ENCODE measurements around the gene TBC1D17. TPM values are rescaled to one million over a fixed set of nuclear protein-coding genes. Genes with fewer than 3 reads are reported as not detected.
A peak's percentile ranks its signal among the peaks of the same experiment; 100 is the strongest.

The TBC1D17 gene
- total and polyA plus RNA-seq, 7 experiments from 2014 or later, result 11.6 to 106 (median 50.7) TPM

DNA sequence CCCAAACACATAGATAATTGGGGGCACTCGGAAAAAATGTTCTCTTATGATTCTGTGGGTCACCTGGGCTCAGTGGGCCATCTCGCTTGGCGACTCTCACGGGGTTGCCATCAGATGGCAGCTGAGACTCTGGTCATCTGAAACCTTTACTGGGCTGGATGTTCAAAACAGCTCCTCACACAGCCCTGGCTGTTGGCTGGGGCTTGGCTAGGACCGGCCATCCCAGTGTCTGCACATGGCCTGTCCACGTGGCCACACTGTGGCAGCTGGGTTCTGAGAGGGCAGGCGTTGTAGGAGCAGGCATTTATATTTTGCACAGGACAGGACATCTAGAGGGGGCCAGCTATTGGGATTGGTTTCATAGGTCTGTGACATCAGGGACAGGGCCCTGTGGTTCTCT lies 43.9 kb upstream of the TBC1D17 start:
- Mint-ChIP-seq H3K27ac (no peak overlapping the region), H3K4me1 (peaks cover 0 to 10% (median 0%) of the 10 kb centered on the region in 7 donors), H3K27me3 (no peaks in the 10 kb centered on the region), H3K36me3 (peaks cover 5 to 32% (median 22%) of the 10 kb centered on the region in 5 donors), H3K4me3 (no peak overlapping the region), H3K9me3 (no peaks in the 10 kb centered on the region)
- intact Hi-C loops (cut with micrococcal nuclease), result no loop called here
- Histone ChIP-seq H3K4me1 (ENCODE audit: control insufficient read depth in 2 of 2, insufficient read depth in 2 of 2, low read length in 2 of 2) (no peaks in the 10 kb centered on the region), H3K27ac (ENCODE audit: low read depth, low read length) (no peak overlapping the region), H3K36me3 (ENCODE audit: control insufficient read depth in 2 of 3, insufficient read depth in 3 of 3, low read length in 3 of 3) (peaks cover 0 to 88% (median 6%) of the 10 kb centered on the region in 3 experiments), H3K4me3 (ENCODE audit: low read length) (no peak overlapping the region), H3K27me3 (ENCODE audit: control insufficient read depth in 2 of 2, insufficient read depth in 2 of 2, low read length in 2 of 2) (no peaks in the 10 kb centered on the region), H3K9me3 (ENCODE audit: control insufficient read depth in 2 of 3, low read length in 3 of 3) (no peaks in the 10 kb centered on the region)
- DNase-seq, result no peak
- ChIA-PET CTCF (interaction anchor here (0.5 kb wide), 1 partner anchor 521 kb away, joined by 3 read pairs; no protein-coding TSS in a partner anchor), POLR2A (no interaction called here)
- no peak for ATAC-seq

DNA sequence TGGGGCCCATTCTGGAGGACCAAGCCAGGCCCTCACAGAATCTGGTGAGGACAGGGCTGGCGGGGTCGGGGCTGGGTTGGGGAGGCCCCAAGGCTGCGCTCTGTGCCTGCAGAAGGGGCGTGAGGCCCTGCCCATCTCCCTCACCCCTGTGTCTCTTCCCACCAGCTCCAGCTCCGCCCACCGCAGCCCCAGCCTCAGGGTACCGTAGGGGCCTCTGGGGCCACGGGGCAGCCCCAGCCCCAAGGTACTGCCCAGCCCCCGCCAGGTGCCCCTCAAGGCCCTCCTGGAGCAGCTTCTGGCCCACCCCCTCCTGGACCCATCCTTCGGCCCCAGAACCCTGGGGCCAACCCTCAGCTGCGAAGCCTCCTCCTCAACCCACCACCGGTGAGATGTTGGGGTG lies 41.9 kb upstream of the TBC1D17 start:
- POLR2A ChIA-PET, result no interaction called here
- Histone ChIP-seq H3K27ac (ENCODE audit: low read depth, low read length) (no peak overlapping the region), H3K27me3 (ENCODE audit: control insufficient read depth in 2 of 2, insufficient read depth in 2 of 2, low read length in 2 of 2) (no peaks in the 10 kb centered on the region), H3K9me3 (ENCODE audit: control insufficient read depth in 2 of 3, low read length in 3 of 3) (no peaks in the 10 kb centered on the region), H3K36me3 (ENCODE audit: control insufficient read depth in 2 of 3, insufficient read depth in 3 of 3, low read length in 3 of 3) (peaks cover 0 to 79% (median 6%) of the 10 kb centered on the region in 3 experiments), H3K4me3 (ENCODE audit: low read length) (no peak overlapping the region), H3K4me1 (ENCODE audit: control insufficient read depth in 2 of 2, insufficient read depth in 2 of 2, low read length in 2 of 2) (no peaks in the 10 kb centered on the region)
- H3K27ac Mint-ChIP-seq, result no peak overlapping the region
- H3K4me3 Mint-ChIP-seq, result peak overlapping the region in 1 of 10 donors; percentile 37
- intact Hi-C loops (cut with micrococcal nuclease), result no loop called here
- ATAC-seq (no peak), DNase-seq (no peak)
- H3K36me3 Mint-ChIP-seq, result peaks cover 9 to 42% (median 28%) of the 10 kb centered on the region in 5 donors
- peaks cover 0 to 8% (median 0%) of the 10 kb centered on the region in 7 donors for H3K4me1 Mint-ChIP-seq
- no peaks in the 10 kb centered on the region for H3K9me3 Mint-ChIP-seq
- CTCF ChIA-PET, result no interaction called here
- no peaks in the 10 kb centered on the region for H3K27me3 Mint-ChIP-seq

DNA sequence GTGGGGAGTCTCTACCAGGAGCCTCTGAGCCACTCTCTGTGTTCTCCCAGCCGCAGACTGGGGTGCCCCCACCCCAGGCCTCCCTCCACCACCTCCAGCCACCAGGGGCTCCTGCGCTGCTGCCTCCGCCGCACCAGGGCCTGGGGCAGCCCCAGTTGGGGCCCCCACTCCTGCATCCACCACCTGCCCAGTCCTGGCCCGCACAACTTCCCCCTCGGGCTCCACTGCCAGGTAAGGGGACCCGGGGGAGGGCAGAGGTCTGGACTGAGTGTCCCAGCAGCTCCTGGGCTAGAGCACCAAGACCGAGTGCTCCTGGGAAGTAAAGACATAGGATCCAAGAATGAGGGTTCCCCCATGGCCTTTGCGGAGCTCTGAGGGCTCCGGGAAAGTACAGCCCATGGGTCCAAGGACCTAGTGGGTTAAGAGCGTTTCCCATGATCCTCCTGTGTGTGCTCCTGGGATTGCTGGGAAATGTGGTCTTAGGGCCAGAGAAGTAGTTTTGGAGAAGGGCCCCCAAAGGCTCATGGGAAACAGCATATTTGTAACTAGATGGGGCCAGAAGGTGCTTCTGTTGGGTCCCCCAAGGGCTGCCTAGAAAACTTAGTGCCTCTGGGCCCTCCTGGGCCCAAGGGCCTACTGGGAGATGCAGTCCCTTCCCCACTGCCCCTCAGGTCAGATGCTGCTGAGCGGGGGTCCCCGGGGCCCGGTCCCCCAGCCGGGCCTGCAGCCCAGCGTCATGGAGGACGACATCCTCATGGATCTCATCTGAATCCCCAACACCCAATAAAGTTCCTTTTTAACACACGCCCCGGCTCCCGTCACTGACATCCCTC lies 41.1 kb upstream of the TBC1D17 start:
- Histone ChIP-seq H3K27ac (ENCODE audit: low read depth, low read length) (no peak overlapping the region), H3K9me3 (ENCODE audit: control insufficient read depth in 2 of 3, low read length in 3 of 3) (no peaks in the 10 kb centered on the region), H3K36me3 (ENCODE audit: control insufficient read depth in 2 of 3, insufficient read depth in 3 of 3, low read length in 3 of 3) (peaks cover 0 to 71% (median 6%) of the 10 kb centered on the region in 3 experiments), H3K4me1 (ENCODE audit: control insufficient read depth in 2 of 2, insufficient read depth in 2 of 2, low read length in 2 of 2) (no peaks in the 10 kb centered on the region), H3K27me3 (ENCODE audit: control insufficient read depth in 2 of 2, insufficient read depth in 2 of 2, low read length in 2 of 2) (no peaks in the 10 kb centered on the region), H3K4me3 (ENCODE audit: low read length) (no peak overlapping the region)
- peaks cover 0 to 8% (median 0%) of the 10 kb centered on the region in 7 donors for H3K4me1 Mint-ChIP-seq
- H3K36me3 Mint-ChIP-seq, result peaks cover 9 to 45% (median 28%) of the 10 kb centered on the region in 5 donors
- H3K4me3 Mint-ChIP-seq, result no peak overlapping the region
- no peaks in the 10 kb centered on the region for H3K27me3 Mint-ChIP-seq
- no peaks in the 10 kb centered on the region for H3K9me3 Mint-ChIP-seq
- no peak overlapping the region for H3K27ac Mint-ChIP-seq
- POLR2A ChIA-PET, result no interaction called here
- DNase-seq (no peak), ATAC-seq (no peak)
- CTCF ChIA-PET, result no interaction called here
- intact Hi-C loops (cut with micrococcal nuclease), result no loop called here

DNA sequence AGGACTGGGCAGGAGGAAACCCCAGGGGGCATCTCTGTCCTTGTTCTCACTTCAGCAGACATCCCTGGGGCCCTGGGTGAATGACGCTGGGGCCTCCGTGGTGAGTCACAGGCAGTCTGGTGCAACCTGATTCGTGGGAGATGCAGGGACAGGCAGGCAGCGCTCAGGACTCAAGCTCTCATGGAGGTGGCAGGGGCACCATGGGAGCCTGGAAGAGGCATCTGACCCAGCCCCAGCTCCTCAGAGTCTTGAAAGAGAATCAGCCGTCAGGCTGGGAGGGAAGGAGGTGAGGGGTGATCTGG lies 40.5 kb upstream of the TBC1D17 start:
- CTCF ChIA-PET, result no interaction called here
- H3K27ac Mint-ChIP-seq, result peak overlapping the region in 1 of 9 donors; percentile 68

DNA sequence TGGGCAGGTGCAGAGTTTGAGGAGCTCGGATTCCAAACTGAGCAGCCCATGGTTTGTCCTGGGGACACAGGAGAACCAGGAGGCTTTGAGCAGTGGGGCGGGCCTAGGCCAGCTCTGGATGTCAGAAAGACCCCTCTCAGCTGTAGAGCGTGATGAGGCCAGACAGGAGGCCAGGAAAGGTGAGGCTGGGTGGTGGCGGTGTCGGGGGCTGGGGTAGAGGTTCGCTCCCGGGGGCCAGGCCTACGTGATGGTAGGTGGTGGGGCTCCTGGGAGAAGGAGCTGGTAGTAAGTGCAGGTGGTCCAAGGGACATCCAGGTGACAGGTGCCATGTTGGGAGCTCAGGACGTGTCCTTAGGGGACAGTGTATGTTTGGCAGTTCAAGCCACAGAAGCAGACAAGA lies 40.1 kb upstream of the TBC1D17 start:
- no peaks in the 10 kb centered on the region for H3K27me3 Mint-ChIP-seq
- H3K9me3 Mint-ChIP-seq, result no peaks in the 10 kb centered on the region
- peaks cover 9 to 42% (median 26%) of the 10 kb centered on the region in 5 donors for H3K36me3 Mint-ChIP-seq
- no peak for ATAC-seq
- ChIA-PET POLR2A (interaction anchor here (0.5 kb wide), 1 partner anchor 386 kb away, joined by 3 read pairs; the partner anchor contains the start of gene PIH1D1), CTCF (no interaction called here)
- no peak overlapping the region for H3K4me3 Mint-ChIP-seq
- Histone ChIP-seq H3K27ac (ENCODE audit: low read depth, low read length) (no peak overlapping the region), H3K36me3 (ENCODE audit: control insufficient read depth in 2 of 3, insufficient read depth in 3 of 3, low read length in 3 of 3) (peaks cover 0 to 60% (median 6%) of the 10 kb centered on the region in 3 experiments), H3K27me3 (ENCODE audit: control insufficient read depth in 2 of 2, insufficient read depth in 2 of 2, low read length in 2 of 2) (no peaks in the 10 kb centered on the region), H3K4me3 (ENCODE audit: low read length) (no peak overlapping the region), H3K4me1 (ENCODE audit: control insufficient read depth in 2 of 2, insufficient read depth in 2 of 2, low read length in 2 of 2) (no peaks in the 10 kb centered on the region), H3K9me3 (ENCODE audit: control insufficient read depth in 2 of 3, low read length in 3 of 3) (no peaks in the 10 kb centered on the region)
- no peak for DNase-seq
- H3K4me1 Mint-ChIP-seq, result peaks cover 0 to 4% (median 0%) of the 10 kb centered on the region in 7 donors
- intact Hi-C loops (cut with micrococcal nuclease), result no loop called here
- H3K27ac Mint-ChIP-seq, result peak overlapping the region in 1 of 9 donors; percentile 68

More for the DNA sequence above, 40.5 kb upstream of the TBC1D17 start:
- POLR2A ChIA-PET, result interaction anchor here (0.5 kb wide), 1 partner anchor 386 kb away, joined by 3 read pairs; the partner anchor contains the start of gene PIH1D1
- H3K9me3 Mint-ChIP-seq, result no peaks in the 10 kb centered on the region
- intact Hi-C loops (cut with micrococcal nuclease), result no loop called here
- H3K27ac ChIP-seq (ENCODE audit: low read depth, low read length), result no peak overlapping the region
- H3K4me1 Mint-ChIP-seq, result peaks cover 0 to 8% (median 0%) of the 10 kb centered on the region in 7 donors
- peaks cover 0 to 65% (median 6%) of the 10 kb centered on the region in 3 experiments for H3K36me3 ChIP-seq (ENCODE audit: control insufficient read depth in 2 of 3, insufficient read depth in 3 of 3, low read length in 3 of 3)
- no peaks in the 10 kb centered on the region for H3K27me3 ChIP-seq (ENCODE audit: control insufficient read depth in 2 of 2, insufficient read depth in 2 of 2, low read length in 2 of 2)
- H3K27me3 Mint-ChIP-seq, result no peaks in the 10 kb centered on the region
- no peaks in the 10 kb centered on the region for H3K4me1 ChIP-seq (ENCODE audit: control insufficient read depth in 2 of 2, insufficient read depth in 2 of 2, low read length in 2 of 2)
- H3K36me3 Mint-ChIP-seq, result peaks cover 9 to 45% (median 28%) of the 10 kb centered on the region in 5 donors
- DNase-seq (no peak), ATAC-seq (no peak)
- no peaks in the 10 kb centered on the region for H3K9me3 ChIP-seq (ENCODE audit: control insufficient read depth in 2 of 3, low read length in 3 of 3)
- H3K4me3 Mint-ChIP-seq, result no peak overlapping the region
- H3K4me3 ChIP-seq (ENCODE audit: low read length), result no peak overlapping the region

DNA sequence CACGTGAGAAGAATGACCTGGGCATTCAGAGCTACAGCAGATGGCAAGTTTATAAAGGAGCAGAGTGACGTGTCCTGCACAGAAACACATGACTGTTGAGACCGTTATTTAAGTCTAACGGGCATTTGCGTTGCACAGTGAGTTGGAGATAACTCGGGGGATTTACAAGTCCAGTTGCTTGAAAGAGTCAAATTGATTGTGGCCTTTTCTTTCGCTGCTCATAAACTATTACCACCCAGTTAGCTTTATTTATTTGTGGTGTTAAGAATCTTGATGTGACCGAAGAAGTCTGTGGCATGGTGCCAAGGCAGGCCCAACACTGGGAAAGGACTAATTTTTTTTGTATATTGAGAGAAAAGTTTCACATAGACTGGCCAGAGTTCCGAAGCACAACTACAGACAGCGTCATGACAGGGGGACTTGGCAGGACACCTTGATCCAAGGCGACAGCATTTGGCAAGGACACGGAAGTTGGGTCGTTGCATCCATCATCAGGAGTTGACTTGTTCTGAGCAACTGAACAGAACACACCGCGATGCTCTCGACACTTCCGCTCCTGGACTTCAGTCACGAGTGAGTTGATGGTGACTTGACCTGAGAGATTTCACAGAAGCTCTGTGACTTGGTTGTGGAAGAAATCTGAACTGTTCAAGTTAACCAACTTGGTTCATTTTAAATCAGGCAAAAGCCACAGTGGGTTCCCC lies 38.5 kb upstream of the TBC1D17 start:
- Histone ChIP-seq H3K27me3 (ENCODE audit: control insufficient read depth in 2 of 2, insufficient read depth in 2 of 2, low read length in 2 of 2) (no peaks in the 10 kb centered on the region), H3K9me3 (ENCODE audit: control insufficient read depth in 2 of 3, low read length in 3 of 3) (no peaks in the 10 kb centered on the region), H3K4me3 (ENCODE audit: low read length) (no peak overlapping the region), H3K27ac (ENCODE audit: low read depth, low read length) (no peak overlapping the region), H3K4me1 (ENCODE audit: control insufficient read depth in 2 of 2, insufficient read depth in 2 of 2, low read length in 2 of 2) (no peaks in the 10 kb centered on the region), H3K36me3 (ENCODE audit: control insufficient read depth in 2 of 3, insufficient read depth in 3 of 3, low read length in 3 of 3) (peaks cover 0 to 45% (median 0%) of the 10 kb centered on the region in 3 experiments)
- Mint-ChIP-seq H3K27me3 (no peaks in the 10 kb centered on the region), H3K36me3 (peaks cover 9 to 34% (median 20%) of the 10 kb centered on the region in 5 donors), H3K4me3 (no peak overlapping the region), H3K4me1 (peaks cover 0 to 1% (median 0%) of the 10 kb centered on the region in 7 donors), H3K27ac (no peak overlapping the region), H3K9me3 (no peaks in the 10 kb centered on the region)
- ATAC-seq (no peak), DNase-seq (no peak)
- CTCF ChIA-PET, result no interaction called here
- intact Hi-C loops (cut with micrococcal nuclease), result no loop called here
- POLR2A ChIA-PET, result no interaction called here
